Muscle of leg (tissue), 11 donors: ENCODE data around the gene SERPINB2. TPM values are rescaled to one million over a fixed set of nuclear protein-coding genes. Genes with fewer than 3 reads are reported as not detected.

Experiments
- DNase-seq: peaks from one replicate; pipeline ENCODE4 v3.0.0; 2013
- H3K27ac ChIP-seq: one replicate; pipeline ENCODE4 v1.5.1; 2013; ENCODE audit warnings: mild to moderate bottlenecking, low read length, control low read depth
- H3K27me3 ChIP-seq: one replicate; pipeline ENCODE4 v1.6.1; 2013; ENCODE audit warnings: low read length; ENCODE audit not compliant: control insufficient read depth, insufficient read depth
- H3K36me3 ChIP-seq: one replicate; pipeline ENCODE4 v1.6.1; 2013; ENCODE audit warnings: low read length; ENCODE audit not compliant: control insufficient read depth, insufficient read depth
- H3K4me1 ChIP-seq: one replicate; pipeline ENCODE4 v1.6.1; 2013; ENCODE audit warnings: low read length; ENCODE audit not compliant: control insufficient read depth, insufficient read depth
- H3K4me3 ChIP-seq: one replicate; pipeline ENCODE4 v1.5.1; 2013; ENCODE audit warnings: low read length, control low read depth
- H3K9me3 ChIP-seq: replicated peaks from 2 replicates; pipeline ENCODE4 v1.6.1; 2013; ENCODE audit warnings: low read depth, low read length; ENCODE audit not compliant: control insufficient read depth
- WGBS: methylation state at CpG from one replicate; pipeline ENCODE4 v1.1.5; 2013; ENCODE audit warnings: missing lambda C conversion rate; ENCODE audit not compliant: insufficient coverage; 5-methylcytosine and 5-hydroxymethylcytosine counted together
- polyA plus RNA-seq, 8 donors: library from polyadenylated mRNA; unstranded; fragments of 120-200 nt; gene quantifications; one replicate each; pipeline versions ENCODE4 v1.2.1 to v1.2.3, GENCODE V29; 2013; ENCODE audit warnings: inconsistent platforms in 1 of 8, low replicate concordance in 1 of 8; ENCODE audit not compliant: insufficient read length in 8 of 8, insufficient read depth in 1 of 8
- total RNA-seq: library from RNA; stranded (reverse); fragments of 120-200 nt; gene quantifications from one replicate; pipeline ENCODE4 v1.2.4, GENCODE V29; 2013

Gene SERPINB2
- total and polyA plus RNA-seq, 9 donors, result 0.10 to 29.4 (median 0.17) TPM; not detected in 1

GRCh38 chr18:63899206-63899605, 11.7 kb downstream of the SERPINB2 start:
- Histone ChIP-seq H3K4me3 (no peak overlapping the region), H3K27me3 (no peaks in the 10 kb centered on the region), H3K9me3 (no peaks in the 10 kb centered on the region), H3K4me1 (no peaks in the 10 kb centered on the region), H3K36me3 (no peaks in the 10 kb centered on the region), H3K27ac (no peak overlapping the region)
- DNase-seq, result no peak

GRCh38 chr18:63903851-63904570, 16.5 kb downstream of the SERPINB2 start:
- Histone ChIP-seq H3K27me3 (no peaks in the 10 kb centered on the region), H3K4me3 (no peak overlapping the region), H3K27ac (no peak overlapping the region), H3K9me3 (no peaks in the 10 kb centered on the region), H3K36me3 (no peaks in the 10 kb centered on the region), H3K4me1 (no peaks in the 10 kb centered on the region)
- DNase-seq, result no peak
- 100% methylated on average over 1 of the region's 1 CpG for WGBS

- WGBS, result no CpG with 5 or more reads among the region's 1 CpG
- no peak overlapping the region for H3K4me3 ChIP-seq
- no peaks in the 10 kb centered on the region for H3K9me3 ChIP-seq
- H3K36me3 ChIP-seq, result no peaks in the 10 kb centered on the region
- no peaks in the 10 kb centered on the region for H3K4me1 ChIP-seq
- H3K27ac ChIP-seq, result no peak overlapping the region
- no peak for DNase-seq
- H3K27me3 ChIP-seq, result no peaks in the 10 kb centered on the region
Observed at GRCh38 chr18:63904694-63905093, 17.2 kb downstream of the SERPINB2 start.

GRCh38 chr18:63905361-63905760, 17.9 kb downstream of the SERPINB2 start:
- DNase-seq, result no peak
- H3K36me3 ChIP-seq, result no peaks in the 10 kb centered on the region
- no CpG with 5 or more reads among the region's 2 CpGs for WGBS
- H3K4me1 ChIP-seq, result no peaks in the 10 kb centered on the region
- H3K9me3 ChIP-seq, result no peaks in the 10 kb centered on the region
- no peak overlapping the region for H3K27ac ChIP-seq
- no peak overlapping the region for H3K4me3 ChIP-seq
- no peaks in the 10 kb centered on the region for H3K27me3 ChIP-seq

- no peak overlapping the region for H3K4me3 ChIP-seq
- no peak overlapping the region for H3K27ac ChIP-seq
- no peak for DNase-seq
- WGBS, result no CpG with 5 or more reads among the region's 1 CpG
- H3K4me1 ChIP-seq, result no peaks in the 10 kb centered on the region
- H3K27me3 ChIP-seq, result no peaks in the 10 kb centered on the region
- no peaks in the 10 kb centered on the region for H3K36me3 ChIP-seq
- no peaks in the 10 kb centered on the region for H3K9me3 ChIP-seq
Observed at GRCh38 chr18:63906056-63906455, 18.6 kb downstream of the SERPINB2 start.

- Histone ChIP-seq H3K4me1 (no peaks in the 10 kb centered on the region), H3K27me3 (no peaks in the 10 kb centered on the region), H3K36me3 (no peaks in the 10 kb centered on the region), H3K4me3 (no peak within 1 kb of the TSS), H3K9me3 (no peaks in the 10 kb centered on the region), H3K27ac (no peak within 1 kb of the TSS)
- DNase-seq, result no peak
Observed at GRCh38 chr18:63907664-63908063, 20.2 kb downstream of the SERPINB2 start, which contains the start of gene SERPINB10. Gene SERPINB10, plus strand, starts transcription at chr18:63907958. Its CDS starts 7,553 bp downstream, at chr18:63915511.

- Histone ChIP-seq H3K36me3 (no peaks in the 10 kb centered on the region), H3K4me1 (no peaks in the 10 kb centered on the region), H3K4me3 (no peak overlapping the region), H3K27me3 (no peaks in the 10 kb centered on the region), H3K9me3 (no peaks in the 10 kb centered on the region), H3K27ac (no peak overlapping the region)
- no peak for DNase-seq
- no CpG with 5 or more reads among the region's 1 CpG for WGBS
Observed at GRCh38 chr18:63908858-63909257, 21.4 kb downstream of the SERPINB2 start.

- H3K4me3 ChIP-seq, result no peak overlapping the region
- no CpG with 5 or more reads among the region's 2 CpGs for WGBS
- DNase-seq, result no peak
- H3K4me1 ChIP-seq, result no peaks in the 10 kb centered on the region
- no peaks in the 10 kb centered on the region for H3K36me3 ChIP-seq
- H3K9me3 ChIP-seq, result no peaks in the 10 kb centered on the region
- no peak overlapping the region for H3K27ac ChIP-seq
- no peaks in the 10 kb centered on the region for H3K27me3 ChIP-seq
Observed at GRCh38 chr18:63909870-63910269, 22.4 kb downstream of the SERPINB2 start.

GRCh38 chr18:63917817-63918216, 30.3 kb downstream of the SERPINB2 start:
- no peaks in the 10 kb centered on the region for H3K4me1 ChIP-seq
- 50% methylated on average over 1 of the region's 5 CpGs for WGBS
- H3K27me3 ChIP-seq, result no peaks in the 10 kb centered on the region
- H3K36me3 ChIP-seq, result no peaks in the 10 kb centered on the region
- H3K4me3 ChIP-seq, result no peak overlapping the region
- DNase-seq, result no peak
- H3K9me3 ChIP-seq, result no peaks in the 10 kb centered on the region
- H3K27ac ChIP-seq, result no peak overlapping the region

- Histone ChIP-seq H3K4me1 (no peaks in the 10 kb centered on the region), H3K36me3 (no peaks in the 10 kb centered on the region), H3K9me3 (no peaks in the 10 kb centered on the region), H3K27ac (no peak overlapping the region), H3K27me3 (no peaks in the 10 kb centered on the region), H3K4me3 (no peak overlapping the region)
- DNase-seq, result no peak
- WGBS, result no CpG with 5 or more reads among the region's 2 CpGs
Observed at GRCh38 chr18:63922049-63922448, 34.5 kb downstream of the SERPINB2 start.

GRCh38 chr18:63924551-63924950, 37.0 kb downstream of the SERPINB2 start:
- DNase-seq, result no peak
- Histone ChIP-seq H3K27me3 (no peaks in the 10 kb centered on the region), H3K9me3 (no peaks in the 10 kb centered on the region), H3K4me3 (no peak overlapping the region), H3K36me3 (no peaks in the 10 kb centered on the region), H3K4me1 (no peaks in the 10 kb centered on the region), H3K27ac (no peak overlapping the region)
- no CpG with 5 or more reads among the region's 1 CpG for WGBS
